OCI-LY7 (cell line): ENCODE measurements around the gene TMED5.

Experiments used
- CTCF ChIP-seq: fragments of 200-600 bp; sonication (generic); conservative IDR thresholded peaks from 2 replicates; pipeline ENCODE4 v1.5.1; 2014; ENCODE audit warnings: mild to moderate bottlenecking, antibody characterized with exemption, low read length, moderate library complexity, mixed read lengths
- EZH2phosphoT487 ChIP-seq: fragments of 200-600 bp; sonication (generic); IDR thresholded peaks from 2 replicates; pipeline ENCODE4 v1.6.1; 2018; ENCODE audit warnings: low read depth, borderline replicate concordance, mild to moderate bottlenecking, mixed run types, antibody characterized with exemption, low read length, moderate library complexity, mixed read lengths

GRCh38 chr1:93148001-93148400 lies 32.2 kb downstream of the TMED5 start:
- TF ChIP-seq CTCF: no peak
- no peak for TF ChIP-seq EZH2phosphoT487
